Activated T-helper 1 cell treated with anti-CD3 and anti-CD28 coated beads, Interleukin-2, amount 50 U/mL, for 16 hours (primary cell): ENCODE measurements around the gene HOMEZ.

Experiments
- DNase-seq, 2 donors: peaks; one replicate each; pipeline ENCODE4 v3.0.0-alpha.2; 2020; ENCODE audit warnings: low read depth in 1 of 2, low spot score in 1 of 2

Gene HOMEZ

GRCh38 chr14:23307687-23308644 lies 22.0 kb upstream of the HOMEZ start:
- no peak for DNase-seq

GRCh38 chr14:23307146-23307530 lies 21.2 kb upstream of the HOMEZ start:
- no peak for DNase-seq

GRCh38 chr14:23306412-23307145 lies 20.6 kb upstream of the HOMEZ start, which contains the start of gene BCL2L2:
Gene BCL2L2 (plus strand): TSS chr14:23306833. CDS start chr14:23307768, 935 bp downstream.
- DNase-seq: no peak

GRCh38 chr14:23302290-23303225 lies 16.6 kb upstream of the HOMEZ start, which contains the start of gene PPP1R3E:
Gene PPP1R3E (minus strand): TSS chr14:23302859. CDS start chr14:23302576, 283 bp downstream.
- DNase-seq: peak; percentile 79 to 83

- DNase-seq: peak in 1 of 2 donors; percentile 26
Measured at GRCh38 chr14:23301969-23302289, 16.0 kb upstream of the HOMEZ start.

GRCh38 chr14:23301288-23301968 lies 15.5 kb upstream of the HOMEZ start:
- peak; percentile 87 to 98 for DNase-seq

- DNase-seq: no peak
Measured at GRCh38 chr14:23300687-23301223, 14.8 kb upstream of the HOMEZ start.

GRCh38 chr14:23299986-23300686 lies 14.2 kb upstream of the HOMEZ start:
- no peak for DNase-seq

GRCh38 chr14:23299211-23299957 lies 13.5 kb upstream of the HOMEZ start:
- DNase-seq: no peak

- no peak for DNase-seq
Measured at GRCh38 chr14:23297611-23298277, 11.8 kb upstream of the HOMEZ start.

- DNase-seq: no peak
Measured at GRCh38 chr14:23297096-23297495, 11.2 kb upstream of the HOMEZ start.

GRCh38 chr14:23296012-23296777 lies 10.3 kb upstream of the HOMEZ start:
- DNase-seq: no peak

GRCh38 chr14:23294734-23295561 lies 9.0 kb upstream of the HOMEZ start:
- peak in 1 of 2 donors; percentile 19 for DNase-seq

GRCh38 chr14:23286902-23287479 lies 1.1 kb upstream of the HOMEZ start:
- DNase-seq: no peak

GRCh38 chr14:23285530-23286019 lies 357 bp downstream of the HOMEZ start:
- no peak for DNase-seq
